OCI-LY7 (cell line): Measurements from ENCODE around the gene SERHL2. TPM values are rescaled to one million over a fixed set of nuclear protein-coding genes. Genes with fewer than 3 reads are reported as not detected.

Experiments used
- BruUV-seq: library from RNA; stranded (reverse); fragments of 400-500 nt; replicated peaks from 2 replicates; lab custom pipeline; 2021; lab: Mats Ljungman, UMichigan
- CTCF ChIA-PET: fragments of 300-600 bp; sonication (Branson Sonifier 250); formaldehyde crosslinking; loops from one replicate; lab custom pipeline; 2022; ENCODE audit warnings: antibody characterized with exemption; ENCODE audit not compliant: unreplicated experiment; lab: Charles Lee
- POLR2A ChIA-PET: fragments of 300-600 bp; sonication (Branson Sonifier 250); formaldehyde crosslinking; loops from one replicate; lab custom pipeline; 2022; ENCODE audit warnings: antibody characterized with exemption; lab: Charles Lee
- DNase-seq: peaks from one replicate; pipeline ENCODE4 v3.0.0-alpha.2; 2015; ENCODE audit warnings: low spot score
- H2AFZ ChIP-seq: fragments of 200-600 bp; sonication (generic), shearing (Covaris generic); 2 replicates; pipeline ENCODE4 v1.6.1; 2014; ENCODE audit warnings: mild to moderate bottlenecking, antibody characterized with exemption, low read length, moderate library complexity
- H3K27ac ChIP-seq: fragments of 200-600 bp; sonication (generic); 2 replicates; pipeline ENCODE4 v1.5.1; 2014; ENCODE audit warnings: mixed run types, low read depth, mild to moderate bottlenecking, moderate library complexity, low read length, inconsistent platforms; ENCODE audit not compliant: poor library complexity, severe bottlenecking
- H3K36me3 ChIP-seq: fragments of 200-600 bp; sonication (generic); 2 replicates; pipeline ENCODE4 v1.6.1; 2014; ENCODE audit warnings: mild to moderate bottlenecking, antibody characterized with exemption, low read length, moderate library complexity, mixed read lengths; ENCODE audit not compliant: insufficient read depth
- H3K4me1 ChIP-seq: fragments of 200-600 bp; sonication (generic); 2 replicates; pipeline ENCODE4 v1.5.1; 2014; ENCODE audit warnings: mild to moderate bottlenecking, low read length; ENCODE audit not compliant: insufficient read depth, poor library complexity, severe bottlenecking
- H3K4me2 ChIP-seq: fragments of 200-600 bp; sonication (generic); 2 replicates; pipeline ENCODE4 v1.6.1; 2014; ENCODE audit warnings: mild to moderate bottlenecking, low read length
- H3K4me3 ChIP-seq: fragments of 200-600 bp; sonication (generic); 2 replicates; pipeline ENCODE4 v1.5.1; 2014; ENCODE audit warnings: mild to moderate bottlenecking, low read depth, low read length; ENCODE audit not compliant: poor library complexity, severe bottlenecking
- H3K79me2 ChIP-seq: fragments of 200-600 bp; sonication (generic); 2 replicates; pipeline ENCODE4 v1.6.1; 2016; ENCODE audit warnings: low read depth, mild to moderate bottlenecking, low read length, moderate library complexity, mixed read lengths; ENCODE audit not compliant: insufficient read depth
- H3K9me2 ChIP-seq: fragments of 200-600 bp; sonication (generic); 2 replicates; pipeline ENCODE4 v1.6.1; 2016; ENCODE audit warnings: mild to moderate bottlenecking, low read length, mixed read lengths; ENCODE audit not compliant: insufficient read depth
- H3K9me3 ChIP-seq: fragments of 200-600 bp; sonication (generic); 2 replicates; pipeline ENCODE4 v1.6.1; 2014; ENCODE audit warnings: mild to moderate bottlenecking, mixed run types, low read length, mixed read lengths
- H4K20me1 ChIP-seq: fragments of 200-600 bp; sonication (generic); 2 replicates; pipeline ENCODE4 v1.6.1; 2014; ENCODE audit warnings: mild to moderate bottlenecking, antibody characterized with exemption, low read length, moderate library complexity, mixed read lengths; ENCODE audit not compliant: insufficient read depth
- EZH2phosphoT487 ChIP-seq: fragments of 200-600 bp; sonication (generic); IDR thresholded peaks from 2 replicates; pipeline ENCODE4 v1.6.1; 2018; ENCODE audit warnings: low read depth, borderline replicate concordance, mild to moderate bottlenecking, mixed run types, antibody characterized with exemption, low read length, moderate library complexity, mixed read lengths
- intact Hi-C: fragments of 100-400 bp; cut with micrococcal nuclease; formaldehyde crosslinking; loops from one replicate; pipeline ENCODE4 v1.10.0; 2022; ENCODE audit not compliant: unreplicated experiment
- total RNA-seq, 2 experiments: library from RNA; depleted of rRNA in 1 of 2; stranded (reverse); fragments of >200 nt in 1 of 2; shearing (Covaris generic) in 1 of 2; gene quantifications; 2 replicates each; pipeline ENCODE4 v1.2.3, GENCODE V29; 2014 to 2022
- TF ChIP-seq, protein P1 (sequence below): fragments of 200-600 bp; sonication (generic); conservative IDR thresholded peaks from 2 replicates; pipeline ENCODE4 v1.5.1; 2014; ENCODE audit warnings: mild to moderate bottlenecking, antibody characterized with exemption, low read length, moderate library complexity, mixed read lengths

The SERHL2 gene
- total RNA-seq, 2 experiments from 2014 or later = 36.4 to 98.0 TPM

DNA sequence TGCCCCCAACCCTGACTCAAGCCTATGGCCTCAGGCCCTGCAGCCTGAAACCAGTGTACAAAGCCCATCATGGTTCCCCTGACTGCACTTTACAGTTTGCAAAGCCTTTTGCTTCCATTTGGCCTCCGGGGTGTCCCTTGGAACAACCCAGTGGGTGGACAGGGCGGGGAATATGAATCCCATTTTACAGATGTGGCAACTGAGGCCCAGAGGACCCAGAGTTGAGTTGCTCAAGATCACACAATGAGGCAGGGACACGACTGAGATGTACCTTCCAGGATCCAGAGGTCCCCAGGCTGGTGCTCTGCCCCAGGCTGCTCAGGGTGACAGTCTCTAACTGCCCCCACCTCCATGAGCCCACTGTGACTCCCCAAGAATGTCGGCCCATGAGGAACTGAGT lies 66.3 kb downstream of the SERHL2 start:
- ChIA-PET POLR2A (no interaction called here), CTCF (interaction anchor here (1.7 kb wide), 1 partner anchor 200 kb away, joined by 6 read pairs; no protein-coding TSS in a partner anchor)
- Histone ChIP-seq H3K9me2 (no peaks in the 10 kb centered on the region), H4K20me1 (no peaks in the 10 kb centered on the region), H3K4me3 (no peak overlapping the region), H3K4me2 (no peak overlapping the region), H2AFZ (no peak overlapping the region), H3K36me3 (peaks cover 16% of the 10 kb centered on the region; the same call in 1 of the 2 replicates), H3K79me2 (no peaks in the 10 kb centered on the region), H3K4me1 (peaks cover 38% of the 10 kb centered on the region), H3K27ac (no peak overlapping the region), H3K9me3 (no peaks in the 10 kb centered on the region)
- DNase-seq = no peak
- BruUV-seq = no TSS peak
- intact Hi-C loops = loop anchor here (5.0 kb wide), 1 partner anchor 142 kb away; no protein-coding TSS in a partner anchor
- no peak for TF ChIP-seq EZH2phosphoT487
- TF ChIP-seq, protein P1, sequence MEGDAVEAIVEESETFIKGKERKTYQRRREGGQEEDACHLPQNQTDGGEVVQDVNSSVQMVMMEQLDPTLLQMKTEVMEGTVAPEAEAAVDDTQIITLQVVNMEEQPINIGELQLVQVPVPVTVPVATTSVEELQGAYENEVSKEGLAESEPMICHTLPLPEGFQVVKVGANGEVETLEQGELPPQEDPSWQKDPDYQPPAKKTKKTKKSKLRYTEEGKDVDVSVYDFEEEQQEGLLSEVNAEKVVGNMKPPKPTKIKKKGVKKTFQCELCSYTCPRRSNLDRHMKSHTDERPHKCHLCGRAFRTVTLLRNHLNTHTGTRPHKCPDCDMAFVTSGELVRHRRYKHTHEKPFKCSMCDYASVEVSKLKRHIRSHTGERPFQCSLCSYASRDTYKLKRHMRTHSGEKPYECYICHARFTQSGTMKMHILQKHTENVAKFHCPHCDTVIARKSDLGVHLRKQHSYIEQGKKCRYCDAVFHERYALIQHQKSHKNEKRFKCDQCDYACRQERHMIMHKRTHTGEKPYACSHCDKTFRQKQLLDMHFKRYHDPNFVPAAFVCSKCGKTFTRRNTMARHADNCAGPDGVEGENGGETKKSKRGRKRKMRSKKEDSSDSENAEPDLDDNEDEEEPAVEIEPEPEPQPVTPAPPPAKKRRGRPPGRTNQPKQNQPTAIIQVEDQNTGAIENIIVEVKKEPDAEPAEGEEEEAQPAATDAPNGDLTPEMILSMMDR = no peak

DNA sequence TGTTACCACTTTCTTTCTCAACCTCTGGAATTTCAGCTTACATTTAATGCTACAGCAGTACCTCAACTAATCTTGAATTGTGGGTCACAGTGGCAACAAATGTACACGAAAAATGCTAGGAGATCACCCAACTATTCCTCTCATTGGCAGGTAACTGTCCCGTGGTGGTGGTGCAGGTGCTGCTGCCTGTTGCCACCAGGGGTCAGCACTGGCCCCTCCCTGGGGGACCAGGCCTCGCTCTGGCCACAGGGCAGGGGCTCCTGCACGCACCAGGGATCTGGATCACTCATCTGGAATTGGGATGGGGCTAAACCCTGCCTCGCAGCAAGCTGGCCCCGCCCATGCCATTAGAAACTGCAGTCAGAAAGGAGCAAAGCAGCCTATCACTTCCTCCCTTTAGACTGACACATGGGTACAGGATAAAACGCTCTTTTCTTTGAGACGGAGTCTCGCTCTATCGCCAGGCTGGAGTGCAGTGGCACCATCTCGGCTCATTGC lies 67.8 kb downstream of the SERHL2 start:
- H3K79me2 ChIP-seq = no peaks in the 10 kb centered on the region
- H3K4me2 ChIP-seq = no peak overlapping the region
- intact Hi-C loops = loop anchor here (1.0 to 5.0 kb wide), 4 partner anchors 27 to 199 kb away; partner anchors contain the start of gene CYB5R3
- no TSS peak for BruUV-seq
- CTCF ChIA-PET = interaction anchor here (1.7 kb wide), 1 partner anchor 198 kb away, joined by 6 read pairs; no protein-coding TSS in a partner anchor
- peak; percentile 73 for DNase-seq
- TF ChIP-seq, protein P1 = peak; percentile 96
- no peak for TF ChIP-seq EZH2phosphoT487
- H3K36me3 ChIP-seq = peaks cover 18% of the 10 kb centered on the region; the same call in 1 of the 2 replicates
- no peaks in the 10 kb centered on the region for H4K20me1 ChIP-seq
- H3K9me3 ChIP-seq = no peaks in the 10 kb centered on the region
- H2AFZ ChIP-seq = no peak overlapping the region
- no peaks in the 10 kb centered on the region for H3K9me2 ChIP-seq
- no peak overlapping the region for H3K4me3 ChIP-seq
- H3K4me1 ChIP-seq = peaks cover 27% of the 10 kb centered on the region
- POLR2A ChIA-PET = interaction anchor here (1.1 kb wide), 1 partner anchor 196 kb away, joined by 4 read pairs; no protein-coding TSS in a partner anchor
- no peak overlapping the region for H3K27ac ChIP-seq
